Motor neuron (in vitro differentiated cells): ENCODE measurements around the gene CLECL1. TPM values are rescaled to one million over a fixed set of nuclear protein-coding genes. Genes with fewer than 3 reads are reported as not detected.
"Not testable (repeated sequence)": the region's sequence is repeated elsewhere in the genome, so short reads cannot be mapped to it uniquely, and the experiment has no call there.

ENCODE experiments used
- ATAC-seq, 8 experiments: fragments of 200-7000 bp; cut with Tn5 transposase; replicated peaks in 6 of 8; 2 replicates each; pipeline ENCODE4 v1.8.0; 2021; ENCODE audit warnings: mild to moderate bottlenecking in 8 of 8, moderate library complexity in 8 of 8
- H3K27ac ChIP-seq, 2 donors: fragments of 250-450 bp; sonication (Bioruptor Pico); 2 replicates each; pipeline ENCODE4 v1.9.0; 2021; ENCODE audit warnings: antibody characterized with exemption in 2 of 2, mild to moderate bottlenecking in 2 of 2, moderate library complexity in 1 of 2
- H3K4me1 ChIP-seq, 2 donors: fragments of 250-450 bp; sonication (Bioruptor Pico); replicated peaks in 1 of 2; 2 replicates each; pipeline ENCODE4 v1.6.1; 2021; ENCODE audit warnings: antibody characterized with exemption in 2 of 2, mild to moderate bottlenecking in 2 of 2, moderate library complexity in 1 of 2
- H3K4me3 ChIP-seq, 5 donors: fragments of 250-450 bp; sonication (Bioruptor Pico); 2 replicates each; pipeline ENCODE4 v1.9.0; 2021; ENCODE audit warnings: antibody characterized with exemption in 5 of 5, mild to moderate bottlenecking in 5 of 5, moderate library complexity in 4 of 5
- WGBS, 10 experiments: fragments of 450-650 bp; shearing (Covaris generic); methylation state at CpG; one replicate each; pipeline ENCODE4 v1.0.0; 2022; 5-methylcytosine and 5-hydroxymethylcytosine counted together
- in situ Hi-C, 9 experiments: fragments of 400-800 bp; cut with MboI; loops; one replicate each; pipeline ENCODE4 v1.15.0; 2021; ENCODE audit warnings: low sequenced_read_pairs in 9 of 9, low pct_unique_long_range_greater_than_20kb in 2 of 9; ENCODE audit not compliant: unreplicated experiment in 9 of 9
- total RNA-seq, 8 experiments: library from RNA; unstranded; fragments of 300-600 nt; gene quantifications; 2 replicates each; pipeline versions ENCODE4 v1.2.3 to v1.2.4, GENCODE V29; 2022

The CLECL1 gene
- total RNA-seq, 8 experiments from 2014 or later: 0.27 to 2.1 (median 0.91) TPM; not detected in 3

- H3K27ac ChIP-seq: no peak overlapping the region
- no peaks in the 10 kb centered on the region for H3K4me1 ChIP-seq
- ATAC-seq: no peak
- in situ Hi-C loops: loop anchor here in 3 of 9 experiments (25.0 kb wide), 1 partner anchor 409 kb away; the partner anchor contains the start of gene CLEC7A (in 3 of the 3)
- 0 to 100% (median 75%) methylated on average over 1 of the region's 1 CpG; no CpG with 5 or more reads in 2 of the 10 experiments for WGBS, 10 experiments
- no peak overlapping the region for H3K4me3 ChIP-seq
Measured at GRCh38 chr12:9727813-9728212, 5.1 kb downstream of the CLECL1 start.

GRCh38 chr12:9725213-9725870 is 7.6 kb downstream of the CLECL1 start:
- Histone ChIP-seq H3K27ac (no peak overlapping the region), H3K4me3 (no peak overlapping the region), H3K4me1 (no peaks in the 10 kb centered on the region)
- ATAC-seq: peak in 1 of 8 experiments; percentile 28
- WGBS, 10 experiments: 19 to 100% (median 57%) methylated on average over 1 to 2 of the region's 2 CpGs
- in situ Hi-C loops: loop anchor here in 3 of 9 experiments (25.0 kb wide), 1 partner anchor 412 kb away; the partner anchor contains the start of gene CLEC7A (in 3 of the 3)

GRCh38 chr12:9724023-9724422 is 8.9 kb downstream of the CLECL1 start:
- no peak for ATAC-seq
- Histone ChIP-seq H3K4me1 (no peaks in the 10 kb centered on the region), H3K27ac (no peak overlapping the region), H3K4me3 (no peak overlapping the region)
- in situ Hi-C loops: loop anchor here in 2 of 9 experiments (25.0 kb wide), 1 partner anchor 387 kb away; no protein-coding TSS in a partner anchor
- WGBS, 10 experiments: 50 to 100% (median 87%) methylated on average over 1 of the region's 1 CpG; no CpG with 5 or more reads in 2 of the 10 experiments

- H3K27ac ChIP-seq: no peak overlapping the region
- 57 to 95% (median 85%) methylated on average over 2 to 5 of the region's 5 CpGs; no CpG with 5 or more reads in 1 of the 10 experiments for WGBS, 10 experiments
- no peaks in the 10 kb centered on the region for H3K4me1 ChIP-seq
- no peak overlapping the region for H3K4me3 ChIP-seq
- peak in 1 of 8 experiments; percentile 54 for ATAC-seq
- in situ Hi-C loops: loop anchor here in 2 of 9 experiments (25.0 kb wide), 1 partner anchor 384 kb away; no protein-coding TSS in a partner anchor
Measured at GRCh38 chr12:9721394-9722092, 11.4 kb downstream of the CLECL1 start.

GRCh38 chr12:9719790-9720189 is 13.1 kb downstream of the CLECL1 start:
- ATAC-seq: no peak
- in situ Hi-C loops: loop anchor here in 2 of 9 experiments (25.0 kb wide), 1 partner anchor 382 kb away; no protein-coding TSS in a partner anchor
- Histone ChIP-seq H3K4me3 (no peak overlapping the region), H3K27ac (no peak overlapping the region), H3K4me1 (no peaks in the 10 kb centered on the region)
- WGBS, 10 experiments: 50 to 100% (median 83%) methylated on average over 1 of the region's 1 CpG; no CpG with 5 or more reads in 3 of the 10 experiments

- ATAC-seq: no peak
- in situ Hi-C loops: loop anchor here in 2 of 9 experiments (25.0 kb wide), 1 partner anchor 382 kb away; no protein-coding TSS in a partner anchor
- WGBS, 10 experiments: 67 to 100% (median 86%) methylated on average over 1 to 5 of the region's 7 CpGs; no CpG with 5 or more reads in 4 of the 10 experiments
- no peak overlapping the region for H3K27ac ChIP-seq
- no peaks in the 10 kb centered on the region for H3K4me1 ChIP-seq
- no peak overlapping the region for H3K4me3 ChIP-seq
Measured at GRCh38 chr12:9718968-9719367, 13.9 kb downstream of the CLECL1 start.

- in situ Hi-C loops: loop anchor here in 2 of 9 experiments (25.0 kb wide), 1 partner anchor 380 kb away; no protein-coding TSS in a partner anchor
- no peaks in the 10 kb centered on the region for H3K4me1 ChIP-seq
- no peak overlapping the region for H3K27ac ChIP-seq
- WGBS, 10 experiments: 39 to 94% (median 80%) methylated on average over 1 to 9 of the region's 15 CpGs
- ATAC-seq: no peak
- no peak overlapping the region for H3K4me3 ChIP-seq
Measured at GRCh38 chr12:9717070-9717925, 15.6 kb downstream of the CLECL1 start.

- ATAC-seq, H3K4me1 ChIP-seq, H3K4me3 ChIP-seq, H3K27ac ChIP-seq: not testable (repeated sequence)
- 23 to 100% (median 73%) methylated on average over 1 to 5 of the region's 6 CpGs; no CpG with 5 or more reads in 5 of the 10 experiments for WGBS, 10 experiments
- in situ Hi-C loops: loop anchor here in 2 of 9 experiments (25.0 kb wide), 1 partner anchor 376 kb away; no protein-coding TSS in a partner anchor
Measured at GRCh38 chr12:9713032-9713558, 19.8 kb downstream of the CLECL1 start.

- Histone ChIP-seq H3K27ac (no peak overlapping the region), H3K4me3 (no peak overlapping the region), H3K4me1 (no peaks in the 10 kb centered on the region)
- 50 to 100% (median 100%) methylated on average over 1 of the region's 1 CpG for WGBS, 10 experiments
- no peak for ATAC-seq
- in situ Hi-C loops: loop anchor here in 2 of 9 experiments (25.0 kb wide), 1 partner anchor 374 kb away; no protein-coding TSS in a partner anchor
Measured at GRCh38 chr12:9711664-9712063, 21.2 kb downstream of the CLECL1 start.

- 43 to 100% (median 60%) methylated on average over 1 to 2 of the region's 3 CpGs; no CpG with 5 or more reads in 7 of the 10 experiments for WGBS, 10 experiments
- Histone ChIP-seq H3K27ac (no peak overlapping the region), H3K4me1 (no peaks in the 10 kb centered on the region), H3K4me3 (no peak overlapping the region)
- in situ Hi-C loops: loop anchor here in 2 of 9 experiments (25.0 kb wide), 1 partner anchor 373 kb away; no protein-coding TSS in a partner anchor
- no peak for ATAC-seq
Measured at GRCh38 chr12:9710584-9711375, 22.1 kb downstream of the CLECL1 start.

GRCh38 chr12:9708853-9709252 is 24.0 kb downstream of the CLECL1 start:
- in situ Hi-C loops: loop anchor here in 3 of 9 experiments (10.0 to 25.0 kb wide), 2 partner anchors 74 to 372 kb away; no protein-coding TSS in a partner anchor
- Histone ChIP-seq H3K27ac (no peak overlapping the region), H3K4me3 (no peak overlapping the region), H3K4me1 (no peaks in the 10 kb centered on the region)
- no peak for ATAC-seq
- WGBS, 10 experiments: 65 to 100% (median 98%) methylated on average over 1 to 2 of the region's 3 CpGs; no CpG with 5 or more reads in 2 of the 10 experiments
